M059J (cell line): ENCODE data around the gene FBP1. TPM values are rescaled to one million over a fixed set of nuclear protein-coding genes. Genes with fewer than 3 reads are reported as not detected.
A peak's percentile ranks its signal among the peaks of the same experiment; 100 is the strongest.
"Not testable (repeated sequence)": the region's sequence is repeated elsewhere in the genome, so short reads cannot be mapped to it uniquely, and the experiment has no call there.

Experiments used
- DNase-seq: peaks from one replicate; pipeline ENCODE4 v3.0.0-alpha.2; 2012; ENCODE audit warnings: low read depth
- total RNA-seq: library from RNA; depleted of rRNA; stranded (reverse); fragments of >200 nt; shearing (Covaris generic); gene quantifications from 2 replicates; pipeline ENCODE4 v1.2.3, GENCODE V29; 2014; rRNA removed

The FBP1 gene
- total RNA-seq, 1 experiment from 2014 or later: 0.52 TPM

GRCh38 chr9:94577036-94577435, 62.3 kb downstream of the FBP1 start:
- no peak for DNase-seq

GRCh38 chr9:94576131-94576530, 63.2 kb downstream of the FBP1 start:
- no peak for DNase-seq

GRCh38 chr9:94568972-94569712, 70.2 kb downstream of the FBP1 start:
- no peak for DNase-seq

DNA sequence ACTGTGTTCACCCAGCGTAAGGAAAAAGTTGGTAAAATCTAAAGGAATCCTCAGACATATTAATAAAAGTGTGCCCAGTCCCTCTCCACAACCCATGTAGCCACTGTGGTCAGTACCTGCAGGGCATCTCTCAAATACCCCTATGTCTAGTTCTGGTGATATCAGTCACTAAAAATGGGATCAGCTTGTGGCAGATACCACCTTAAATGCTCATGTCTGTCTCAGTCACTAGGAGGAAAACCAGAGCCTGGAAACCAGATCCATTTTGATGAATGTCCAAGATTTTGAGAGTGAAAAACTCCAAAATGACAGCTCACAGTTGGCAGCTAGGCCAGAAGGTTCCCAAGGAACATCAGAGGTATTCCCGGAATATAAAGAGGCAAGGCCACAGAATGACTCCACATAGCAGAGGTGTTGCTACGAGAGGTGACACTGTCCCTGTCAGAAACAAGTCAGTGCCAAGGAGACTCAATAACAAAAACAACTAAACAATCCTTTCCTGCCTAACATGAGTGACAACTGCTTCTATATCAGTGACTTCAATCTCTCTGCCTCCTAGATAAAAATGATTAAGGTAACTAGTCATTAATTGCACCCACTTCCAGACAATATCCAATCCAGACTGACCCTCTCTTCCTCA, 70.9 kb downstream of the FBP1 start:
- peak; percentile 8 for DNase-seq

GRCh38 chr9:94567271-94567670, 72.0 kb downstream of the FBP1 start:
- no peak for DNase-seq

DNA sequence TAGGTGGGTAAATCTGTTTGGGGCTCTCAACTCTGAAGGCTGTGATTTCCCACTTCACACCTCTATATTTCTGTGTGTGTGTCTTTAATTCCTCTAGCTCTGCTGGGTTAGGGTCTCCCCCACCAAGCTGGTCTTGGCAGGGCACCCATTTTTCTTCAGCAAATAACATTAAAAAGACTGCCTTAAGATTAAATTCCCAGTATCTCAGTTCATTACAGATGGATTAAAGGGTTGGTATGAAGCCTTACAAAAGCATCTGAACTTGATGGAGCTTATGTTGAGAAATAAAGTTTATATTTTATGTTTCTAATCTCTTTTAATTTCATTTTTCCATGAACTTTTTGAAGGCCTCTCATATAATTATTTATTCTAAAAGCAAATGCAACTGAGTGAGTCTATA, 72.8 kb downstream of the FBP1 start:
- no peak for DNase-seq

- not testable (repeated sequence) for DNase-seq
These were observed 75.0 kb downstream of the FBP1 start for GRCh38 chr9:94564279-94564678.

DNA sequence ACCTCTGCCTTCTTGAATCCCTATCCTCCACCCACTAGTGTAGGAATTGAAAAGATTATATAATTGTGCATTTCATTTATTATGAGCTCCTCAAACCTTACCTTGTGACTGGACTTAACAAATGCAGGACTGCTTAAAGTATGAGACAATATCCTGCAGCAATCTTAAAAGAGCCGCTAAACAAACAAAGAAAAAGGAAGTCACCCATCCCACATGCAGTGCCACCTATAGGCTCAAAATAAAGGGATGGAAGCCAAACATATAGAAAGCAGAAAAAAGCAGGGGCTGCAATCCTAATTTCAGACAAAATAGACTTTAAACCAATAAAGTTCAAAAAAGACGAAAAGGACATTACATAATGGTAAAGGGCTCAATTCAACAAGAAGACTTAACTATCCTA, 75.8 kb downstream of the FBP1 start:
- DNase-seq: no peak

- no peak for DNase-seq
These were observed 79.1 kb downstream of the FBP1 start for GRCh38 chr9:94560237-94560636.

DNA sequence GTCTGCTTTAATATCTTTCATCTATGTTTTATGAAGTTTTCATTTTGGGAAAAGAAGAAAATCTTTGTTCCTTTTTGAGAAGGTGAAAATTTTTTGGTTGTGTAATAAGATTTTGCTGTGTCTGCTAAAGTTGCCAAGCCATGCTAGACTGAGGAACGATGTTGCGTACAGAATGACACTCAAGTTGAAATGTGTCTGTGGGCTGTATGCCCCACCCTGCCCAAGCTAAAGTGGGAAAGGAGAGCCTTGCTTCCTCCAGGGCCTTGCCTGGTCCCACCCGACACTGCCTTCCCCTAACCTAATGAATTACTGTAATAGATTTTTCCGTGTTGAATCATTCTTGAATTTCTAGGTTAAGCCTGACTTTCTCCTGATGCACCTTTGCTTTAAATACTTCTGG, 81.9 kb downstream of the FBP1 start:
- no peak for DNase-seq

GRCh38 chr9:94554439-94555331, 84.6 kb downstream of the FBP1 start, which contains the start of gene PCAT7:
PCAT7 (plus strand) TSS chr9:94555083.
- DNase-seq: peak; percentile 73

- DNase-seq: no peak
These were observed 85.3 kb downstream of the FBP1 start for GRCh38 chr9:94554078-94554438.

Other genes with a start within 250 kb of the FBP1 start
- 0.02 and 1.2 TPM in 2 replicates for gene PCAT7, start 84.4 kb downstream of the FBP1 start, total RNA-seq
- not detected in 2 replicates for gene FBP2, start 45.7 kb downstream of the FBP1 start, total RNA-seq
- gene AOPEP, start 87.2 kb upstream of the FBP1 start, total RNA-seq: 95.6 and 120 TPM in 2 replicates